GM12872 (cell line): Measurements from ENCODE around the gene MRC1.

ENCODE experiments used
- TF ChIP-seq, protein P1 (sequence below): IDR thresholded peaks from 3 replicates; pipeline ENCODE4 v1.5.1; 2011; ENCODE audit warnings: low read depth, mild to moderate bottlenecking, low read length, moderate library complexity; ENCODE audit not compliant: insufficient read depth

The MRC1 gene

GRCh38 chr10:17877121-17877520, 68.0 kb downstream of the MRC1 start:
- TF ChIP-seq, protein P1, sequence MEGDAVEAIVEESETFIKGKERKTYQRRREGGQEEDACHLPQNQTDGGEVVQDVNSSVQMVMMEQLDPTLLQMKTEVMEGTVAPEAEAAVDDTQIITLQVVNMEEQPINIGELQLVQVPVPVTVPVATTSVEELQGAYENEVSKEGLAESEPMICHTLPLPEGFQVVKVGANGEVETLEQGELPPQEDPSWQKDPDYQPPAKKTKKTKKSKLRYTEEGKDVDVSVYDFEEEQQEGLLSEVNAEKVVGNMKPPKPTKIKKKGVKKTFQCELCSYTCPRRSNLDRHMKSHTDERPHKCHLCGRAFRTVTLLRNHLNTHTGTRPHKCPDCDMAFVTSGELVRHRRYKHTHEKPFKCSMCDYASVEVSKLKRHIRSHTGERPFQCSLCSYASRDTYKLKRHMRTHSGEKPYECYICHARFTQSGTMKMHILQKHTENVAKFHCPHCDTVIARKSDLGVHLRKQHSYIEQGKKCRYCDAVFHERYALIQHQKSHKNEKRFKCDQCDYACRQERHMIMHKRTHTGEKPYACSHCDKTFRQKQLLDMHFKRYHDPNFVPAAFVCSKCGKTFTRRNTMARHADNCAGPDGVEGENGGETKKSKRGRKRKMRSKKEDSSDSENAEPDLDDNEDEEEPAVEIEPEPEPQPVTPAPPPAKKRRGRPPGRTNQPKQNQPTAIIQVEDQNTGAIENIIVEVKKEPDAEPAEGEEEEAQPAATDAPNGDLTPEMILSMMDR, result no peak

DNA sequence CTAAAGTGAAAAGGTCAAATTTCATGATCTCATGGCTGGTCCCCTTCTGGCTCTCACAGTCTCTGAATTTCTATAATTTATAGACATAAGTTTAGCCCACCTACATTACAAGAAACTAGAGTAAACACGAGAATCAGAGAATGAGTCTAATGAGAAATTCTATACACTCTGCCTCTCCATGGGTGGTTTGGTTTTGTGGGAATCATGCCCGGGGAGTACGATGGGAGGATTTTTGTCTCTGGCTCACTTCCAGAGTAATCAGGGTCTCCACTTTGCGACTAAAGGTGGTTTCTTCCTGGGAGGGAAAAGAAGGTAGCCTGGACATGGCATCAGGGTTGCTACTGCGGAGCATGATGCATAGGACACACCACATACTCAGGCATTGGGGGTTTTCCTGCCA, 69.7 kb downstream of the MRC1 start:
- TF ChIP-seq, protein P1, result no peak

- TF ChIP-seq, protein P1, result no peak
These were observed 71.5 kb downstream of the MRC1 start for GRCh38 chr10:17880601-17881000.

DNA sequence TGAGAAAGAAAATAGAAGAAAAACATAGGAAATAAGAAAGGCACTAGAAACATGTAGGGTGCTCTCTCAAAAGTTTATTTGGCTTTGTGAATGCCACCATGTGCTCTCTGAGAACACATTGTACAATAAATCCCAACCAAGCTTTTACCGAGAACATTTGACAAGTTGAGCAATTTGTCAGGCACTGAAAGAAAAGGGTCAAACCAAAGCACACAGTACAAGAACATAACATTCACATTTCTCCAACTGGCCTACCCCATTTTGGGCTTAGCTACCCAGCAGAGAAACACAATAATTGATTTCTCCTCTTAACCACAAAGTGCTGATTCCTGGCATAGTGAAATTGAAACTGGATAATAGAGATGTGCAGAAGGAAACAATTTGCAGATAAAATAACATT, 73.4 kb downstream of the MRC1 start:
- TF ChIP-seq, protein P1, result no peak

- TF ChIP-seq, protein P1, result no peak
These were observed 74.5 kb downstream of the MRC1 start for GRCh38 chr10:17883621-17884020.

- TF ChIP-seq, protein P1, result no peak
These were observed 79.0 kb downstream of the MRC1 start for GRCh38 chr10:17888189-17888588.

GRCh38 chr10:17891435-17891834, 82.3 kb downstream of the MRC1 start:
- TF ChIP-seq, protein P1, result no peak

GRCh38 chr10:17904564-17904963, 95.4 kb downstream of the MRC1 start:
- TF ChIP-seq, protein P1, result no peak
